ENCODE data around the gene PNMA6F. TPM values are rescaled to one million over a fixed set of nuclear protein-coding genes. Genes with fewer than 3 reads are reported as not detected.

Gene PNMA6F
- total and polyA plus RNA-seq, 12 donors: 0.14 to 1.1 (median 0.40) TPM; not detected in 5

- no peak for DNase-seq
- TF ChIP-seq POLR2A (IDR thresholded peaks at IDR 0.05) (no peak), CTCF (IDR thresholded peaks at IDR 0.05) (no peak)
- Histone ChIP-seq H3K27ac (peak overlapping the region in 2 of 5 donors; percentile 18 to 63), H3K4me3 (no peak overlapping the region), H3K9me3 (replicated peaks in 1 of 3) (no peaks in the 10 kb centered on the region), H3K4me1 (replicated peaks in 1 of 2) (peaks cover 3 to 16% of the 10 kb centered on the region in 2 donors), H3K27me3 (no peaks in the 10 kb centered on the region), H3K36me3 (replicated peaks in 1 of 2) (peaks cover 0 to 32% of the 10 kb centered on the region in 2 donors)
- intact Hi-C loops (cut with DNase I): no loop called here
- WGBS, 4 donors: 42 to 65% (median 55%) methylated on average over 9 of the region's 9 CpGs
Measured at GRCh38 chrX:153342762-153343558, 21.4 kb upstream of the PNMA6F start.

GRCh38 chrX:153340111-153340510 lies 18.5 kb upstream of the PNMA6F start:
- TF ChIP-seq CTCF (IDR thresholded peaks at IDR 0.05): no peak
- no peak for TF ChIP-seq POLR2A (IDR thresholded peaks at IDR 0.05)
- peaks cover 3 to 16% of the 10 kb centered on the region in 2 donors for H3K4me1 ChIP-seq (replicated peaks in 1 of 2)
- peaks cover 0 to 8% of the 10 kb centered on the region in 2 donors for H3K36me3 ChIP-seq (replicated peaks in 1 of 2)
- intact Hi-C loops (cut with DNase I): no loop called here
- DNase-seq: no peak
- no peaks in the 10 kb centered on the region for H3K9me3 ChIP-seq (replicated peaks in 1 of 3)
- peak overlapping the region in 2 of 5 donors; percentile 1 to 17 for H3K27ac ChIP-seq
- 55 to 89% (median 71%) methylated on average over 1 to 6 of the region's 6 CpGs for WGBS, 4 donors
- no peaks in the 10 kb centered on the region for H3K27me3 ChIP-seq
- no peak overlapping the region for H3K4me3 ChIP-seq

- Histone ChIP-seq H3K27me3 (no peaks in the 10 kb centered on the region), H3K27ac (peak overlapping the region in 2 of 5 donors; percentile 1 to 49), H3K4me3 (no peak overlapping the region), H3K36me3 (replicated peaks in 1 of 2) (peaks cover 0 to 4% of the 10 kb centered on the region in 2 donors), H3K4me1 (replicated peaks in 1 of 2) (peaks cover 3 to 16% of the 10 kb centered on the region in 2 donors), H3K9me3 (replicated peaks in 1 of 3) (no peaks in the 10 kb centered on the region)
- DNase-seq: peak in 2 of 7 donors; percentile 38 to 54
- TF ChIP-seq CTCF (IDR thresholded peaks at IDR 0.05) (no peak), POLR2A (IDR thresholded peaks at IDR 0.05) (no peak)
- 50 to 72% (median 65%) methylated on average over 3 to 4 of the region's 4 CpGs for WGBS, 4 donors
- intact Hi-C loops (cut with DNase I): no loop called here
Measured at GRCh38 chrX:153339662-153340061, 18.1 kb upstream of the PNMA6F start.

- Histone ChIP-seq H3K27me3 (no peaks in the 10 kb centered on the region), H3K36me3 (replicated peaks in 1 of 2) (no peaks in the 10 kb centered on the region), H3K9me3 (replicated peaks in 1 of 3) (no peaks in the 10 kb centered on the region), H3K27ac (peak overlapping the region in 2 of 5 donors; percentile 1 to 49), H3K4me3 (no peak overlapping the region), H3K4me1 (replicated peaks in 1 of 2) (peaks cover 3 to 16% of the 10 kb centered on the region in 2 donors)
- peak in 1 of 7 donors; percentile 11 for DNase-seq
- TF ChIP-seq POLR2A (IDR thresholded peaks at IDR 0.05) (no peak), CTCF (IDR thresholded peaks at IDR 0.05) (no peak)
- intact Hi-C loops (cut with DNase I): no loop called here
- 48 to 74% (median 63%) methylated on average over 7 of the region's 7 CpGs for WGBS, 4 donors
Measured at GRCh38 chrX:153338836-153339235, 17.3 kb upstream of the PNMA6F start.

Data from adrenal gland (tissue), 12 donors.